Neural cell (in vitro differentiated cells): ENCODE results near the gene RAB44.

ENCODE experiments used
- CTCF ChIP-seq: fragments of 450-650 bp; IDR thresholded peaks from 2 replicates; pipeline ENCODE4 v1.5.1; 2014; ENCODE audit warnings: antibody characterized with exemption, mild to moderate bottlenecking, moderate library complexity; ENCODE audit not compliant: poor library complexity, severe bottlenecking
- EP300 ChIP-seq: fragments of 450-650 bp; conservative IDR thresholded peaks from 2 replicates; pipeline ENCODE4 v1.6.1; 2014; ENCODE audit warnings: antibody characterized with exemption, mild to moderate bottlenecking, moderate library complexity; ENCODE audit not compliant: poor library complexity, severe bottlenecking
- EZH2 ChIP-seq: fragments of 200-600, 300-800 bp; shearing (Covaris generic), sonication (generic); IDR thresholded peaks from 2 replicates; pipeline ENCODE4 v1.6.1; 2014; ENCODE audit warnings: antibody characterized with exemption, low read length, borderline replicate concordance, mild to moderate bottlenecking; ENCODE audit not compliant: insufficient read depth, poor library complexity, severe bottlenecking
- MXI1 ChIP-seq: fragments of 450-650 bp; conservative IDR thresholded peaks from 2 replicates; pipeline ENCODE4 v1.6.1; 2014; ENCODE audit warnings: antibody characterized with exemption, mild to moderate bottlenecking; ENCODE audit not compliant: poor library complexity, severe bottlenecking
- POLR2AphosphoS5 ChIP-seq: IDR thresholded peaks from 2 replicates; pipeline ENCODE4 v1.6.1; 2012
- RAD21 ChIP-seq: fragments of 450-650 bp; conservative IDR thresholded peaks from 2 replicates; pipeline ENCODE4 v1.6.1; 2014; ENCODE audit warnings: antibody characterized with exemption, mild to moderate bottlenecking, moderate library complexity
- REST ChIP-seq: IDR thresholded peaks from 2 replicates; pipeline ENCODE4 v1.6.1; 2012; ENCODE audit warnings: borderline replicate concordance
- SMC3 ChIP-seq: fragments of 450-650 bp; conservative IDR thresholded peaks from 2 replicates; pipeline ENCODE4 v1.6.1; 2014; ENCODE audit warnings: antibody characterized with exemption, mild to moderate bottlenecking, moderate library complexity; ENCODE audit not compliant: poor library complexity
- TAF1 ChIP-seq: IDR thresholded peaks from 2 replicates; pipeline ENCODE4 v1.6.1; 2012; ENCODE audit warnings: low read depth

GRCh38 chr6:36659271-36659670 lies 38.4 kb upstream of the RAB44 start:
- no peak for TF ChIP-seq POLR2AphosphoS5
- TF ChIP-seq CTCF: no peak
- TF ChIP-seq SMC3: no peak
- no peak for TF ChIP-seq REST
- no peak for TF ChIP-seq EZH2
- no peak for TF ChIP-seq RAD21
- no peak for TF ChIP-seq TAF1
- TF ChIP-seq MXI1: no peak
- TF ChIP-seq EP300: no peak
